ENCODE measurements around the gene UBA1.

The UBA1 gene

DNA sequence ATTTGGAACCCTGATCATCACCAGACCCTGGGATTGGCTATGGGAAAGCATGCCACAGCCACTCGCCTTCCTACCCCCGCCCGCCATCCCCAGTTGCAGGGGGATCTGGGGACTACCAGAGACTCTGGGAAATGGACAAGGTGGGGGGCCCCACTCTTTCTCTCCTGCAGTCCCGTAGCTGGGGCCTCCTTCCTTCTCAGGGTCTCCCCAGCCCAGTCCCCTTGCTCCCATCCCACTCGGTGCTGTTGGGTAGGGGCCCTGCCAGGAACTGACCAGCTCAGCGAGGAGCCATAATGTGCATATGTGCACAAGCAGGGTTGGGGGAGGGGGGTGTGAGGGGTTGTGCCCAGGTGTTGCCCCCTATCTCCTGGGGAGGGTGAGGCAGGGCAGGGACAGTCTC is 35.8 kb downstream of the UBA1 start:
- no peaks in the 10 kb centered on the region for H3K27me3 ChIP-seq (ENCODE audit: control insufficient read depth, insufficient read depth, low read length)
- no peak overlapping the region for H3K27ac ChIP-seq
- TF ChIP-seq, protein P1, sequence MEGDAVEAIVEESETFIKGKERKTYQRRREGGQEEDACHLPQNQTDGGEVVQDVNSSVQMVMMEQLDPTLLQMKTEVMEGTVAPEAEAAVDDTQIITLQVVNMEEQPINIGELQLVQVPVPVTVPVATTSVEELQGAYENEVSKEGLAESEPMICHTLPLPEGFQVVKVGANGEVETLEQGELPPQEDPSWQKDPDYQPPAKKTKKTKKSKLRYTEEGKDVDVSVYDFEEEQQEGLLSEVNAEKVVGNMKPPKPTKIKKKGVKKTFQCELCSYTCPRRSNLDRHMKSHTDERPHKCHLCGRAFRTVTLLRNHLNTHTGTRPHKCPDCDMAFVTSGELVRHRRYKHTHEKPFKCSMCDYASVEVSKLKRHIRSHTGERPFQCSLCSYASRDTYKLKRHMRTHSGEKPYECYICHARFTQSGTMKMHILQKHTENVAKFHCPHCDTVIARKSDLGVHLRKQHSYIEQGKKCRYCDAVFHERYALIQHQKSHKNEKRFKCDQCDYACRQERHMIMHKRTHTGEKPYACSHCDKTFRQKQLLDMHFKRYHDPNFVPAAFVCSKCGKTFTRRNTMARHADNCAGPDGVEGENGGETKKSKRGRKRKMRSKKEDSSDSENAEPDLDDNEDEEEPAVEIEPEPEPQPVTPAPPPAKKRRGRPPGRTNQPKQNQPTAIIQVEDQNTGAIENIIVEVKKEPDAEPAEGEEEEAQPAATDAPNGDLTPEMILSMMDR (IDR thresholded peaks at IDR 0.05) = no peak
- H2AFZ ChIP-seq = no peak overlapping the region
- no peak overlapping the region for H3K9ac ChIP-seq
- peaks cover 3% of the 10 kb centered on the region for H3K79me2 ChIP-seq
- H3K9me3 ChIP-seq (ENCODE audit: control insufficient read depth, low read length) = no peaks in the 10 kb centered on the region
- peaks cover 4% of the 10 kb centered on the region for H3K4me1 ChIP-seq
- no peaks in the 10 kb centered on the region for H3K36me3 ChIP-seq (ENCODE audit: control insufficient read depth, insufficient read depth, low read length)
- no peak overlapping the region for H3K4me2 ChIP-seq (ENCODE audit: low read length)
- H3K4me3 ChIP-seq (ENCODE audit: low read depth, low read length) = no peak overlapping the region

DNA sequence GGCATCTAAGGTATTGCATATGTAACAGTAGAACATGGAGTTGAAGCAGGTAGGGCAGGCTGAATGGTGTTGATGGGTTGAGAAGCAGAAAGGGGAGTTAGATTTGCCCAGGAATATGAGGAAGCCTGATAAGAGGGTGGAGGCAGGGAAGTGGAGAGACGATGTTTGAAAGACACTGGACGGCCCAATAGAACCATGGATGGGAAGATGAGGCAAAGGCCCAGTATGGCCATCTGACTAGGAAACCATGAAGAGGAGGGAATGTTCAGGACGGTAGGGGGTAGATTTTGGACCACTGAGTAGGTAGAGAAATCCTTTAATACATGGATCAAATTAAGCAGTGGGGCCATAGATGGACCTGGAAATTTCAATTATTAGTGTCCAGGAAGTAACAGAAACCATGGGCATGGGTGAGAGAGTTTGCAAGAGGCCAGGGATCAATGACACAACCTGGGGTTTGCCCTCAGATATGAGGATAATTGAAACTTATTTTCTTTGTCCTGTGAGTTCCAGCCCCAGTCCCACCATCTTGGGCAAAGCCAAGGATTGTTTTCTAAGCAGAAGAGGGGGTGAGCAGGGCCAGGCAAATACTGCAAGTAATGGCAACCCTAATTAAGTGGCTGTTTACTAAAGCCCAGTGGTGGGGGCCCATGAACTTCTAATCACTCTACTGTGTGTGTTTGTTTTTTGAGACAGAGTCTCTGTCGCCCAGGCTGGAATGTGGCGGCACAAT is 36.7 kb downstream of the UBA1 start:
- Histone ChIP-seq H3K4me1 (peaks cover 4% of the 10 kb centered on the region), H3K4me3 (ENCODE audit: low read depth, low read length) (no peak overlapping the region), H3K36me3 (ENCODE audit: control insufficient read depth, insufficient read depth, low read length) (no peaks in the 10 kb centered on the region), H3K9me3 (ENCODE audit: control insufficient read depth, low read length) (no peaks in the 10 kb centered on the region), H3K79me2 (peaks cover 3% of the 10 kb centered on the region), H2AFZ (no peak overlapping the region), H3K27ac (no peak overlapping the region), H3K27me3 (ENCODE audit: control insufficient read depth, insufficient read depth, low read length) (no peaks in the 10 kb centered on the region), H3K4me2 (ENCODE audit: low read length) (no peak overlapping the region), H3K9ac (no peak overlapping the region)
- TF ChIP-seq, protein P1 (IDR thresholded peaks at IDR 0.05) = no peak

DNA sequence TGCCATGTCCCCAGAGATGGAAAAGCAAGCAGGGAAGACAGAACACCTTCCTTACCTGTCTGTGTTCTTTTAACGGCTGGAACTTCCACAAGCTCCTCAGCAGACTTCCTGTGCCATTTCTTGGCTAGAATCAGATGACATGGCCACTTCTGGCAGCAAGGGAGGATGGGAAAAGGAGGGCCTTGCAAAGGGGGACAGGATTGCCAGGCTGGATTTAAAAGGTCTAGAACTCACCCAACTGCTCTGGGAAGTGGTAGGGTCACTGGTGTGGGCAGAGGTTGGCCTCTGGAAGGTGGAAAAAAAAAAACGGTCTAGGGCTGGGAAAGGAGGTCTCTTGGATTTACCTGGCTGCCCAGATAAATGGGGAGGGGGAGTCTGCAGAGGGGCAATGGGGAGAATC is 37.5 kb downstream of the UBA1 start:
- Histone ChIP-seq H3K9ac (no peak overlapping the region), H3K79me2 (peaks cover 3% of the 10 kb centered on the region), H2AFZ (no peak overlapping the region), H3K9me3 (ENCODE audit: control insufficient read depth, low read length) (no peaks in the 10 kb centered on the region), H3K27ac (no peak overlapping the region), H3K4me1 (peaks cover 4% of the 10 kb centered on the region), H3K4me2 (ENCODE audit: low read length) (no peak overlapping the region), H3K4me3 (ENCODE audit: low read depth, low read length) (no peak overlapping the region), H3K36me3 (ENCODE audit: control insufficient read depth, insufficient read depth, low read length) (no peaks in the 10 kb centered on the region), H3K27me3 (ENCODE audit: control insufficient read depth, insufficient read depth, low read length) (no peaks in the 10 kb centered on the region)
- TF ChIP-seq, protein P1 (IDR thresholded peaks at IDR 0.05) = no peak

DNA sequence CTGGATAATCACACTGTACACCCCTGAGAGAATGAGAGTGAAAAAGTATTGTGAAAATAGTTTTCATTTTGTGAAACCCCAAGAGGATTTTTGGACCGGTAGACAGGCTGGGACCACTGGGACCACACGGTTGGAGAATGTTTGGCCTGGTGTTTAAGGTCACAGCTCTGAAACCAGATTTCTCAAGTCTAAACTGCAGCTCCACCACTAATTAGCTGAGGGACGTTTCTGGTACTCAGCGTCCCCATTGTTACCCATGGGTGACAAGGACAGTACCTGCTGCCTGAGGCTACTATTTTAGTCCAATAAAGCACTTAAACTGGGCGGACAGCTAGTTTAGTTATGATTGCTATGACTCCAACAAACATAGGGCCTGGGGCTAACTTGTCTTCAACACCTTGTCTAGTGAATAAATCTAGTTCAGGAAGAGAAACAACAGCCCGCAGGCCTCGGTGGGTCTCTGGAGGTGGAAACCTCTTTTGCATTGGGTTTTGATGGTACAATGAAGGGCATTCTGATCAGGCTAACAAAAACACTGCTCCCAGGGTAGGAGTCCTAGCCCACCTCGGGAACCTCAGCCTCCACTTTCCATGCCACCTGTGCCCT is 38.7 kb downstream of the UBA1 start:
- Histone ChIP-seq H2AFZ (peak overlapping the region; percentile 79), H3K9me3 (ENCODE audit: control insufficient read depth, low read length) (no peaks in the 10 kb centered on the region), H3K4me1 (peaks cover 4% of the 10 kb centered on the region), H3K4me2 (ENCODE audit: low read length) (peak overlapping the region; percentile 66), H3K4me3 (ENCODE audit: low read depth, low read length) (peak overlapping the region; percentile 86), H3K36me3 (ENCODE audit: control insufficient read depth, insufficient read depth, low read length) (no peaks in the 10 kb centered on the region), H3K79me2 (peaks cover 3% of the 10 kb centered on the region), H3K27ac (peak overlapping the region; percentile 98), H3K9ac (peak overlapping the region; percentile 35), H3K27me3 (ENCODE audit: control insufficient read depth, insufficient read depth, low read length) (no peaks in the 10 kb centered on the region)
- TF ChIP-seq, protein P1 (IDR thresholded peaks at IDR 0.05) = no peak
